HL-60/S4 treated with retinoic acid at 250 ng/mL for 4 days and 3 days (cell line): ENCODE data around the gene PRKRIP1.
"Not testable (repeated sequence)": the region's sequence is repeated elsewhere in the genome, so short reads cannot be mapped to it uniquely, and the experiment has no call there.

Experiments
- in situ Hi-C: fragments of 300-500 bp; cut with MboI; formaldehyde crosslinking; loops from 2 replicates; pipeline ENCODE4 v1.7.0; 2022; ENCODE audit warnings: low sequenced_read_pairs

Gene PRKRIP1

GRCh38 chr7:102395873-102396709 is at the start of gene PRKRIP1:
Gene PRKRIP1, plus strand, starts transcription at chr7:102396363. Its CDS starts 49 bp downstream, at chr7:102396412.
- in situ Hi-C loops: loop anchor here (25.0 kb wide), 1 partner anchor 859 kb away; no protein-coding TSS in a partner anchor

GRCh38 chr7:102346983-102347382 is 49.2 kb upstream of the PRKRIP1 start:
- in situ Hi-C loops: not testable (repeated sequence)

GRCh38 chr7:102356344-102356743 is 39.8 kb upstream of the PRKRIP1 start, which contains the start of gene SPDYE6:
Gene SPDYE6, minus strand, starts transcription at chr7:102356444. Its CDS starts 421 bp downstream, at chr7:102356023.
- in situ Hi-C loops: not testable (repeated sequence)

GRCh38 chr7:102363549-102364393 is 32.4 kb upstream of the PRKRIP1 start:
- in situ Hi-C loops: not testable (repeated sequence)

GRCh38 chr7:102364394-102364886 is 31.7 kb upstream of the PRKRIP1 start:
- in situ Hi-C loops: not testable (repeated sequence)

- in situ Hi-C loops: not testable (repeated sequence)
Observed at GRCh38 chr7:102365390-102365789, 30.8 kb upstream of the PRKRIP1 start.

- in situ Hi-C loops: not testable (repeated sequence)
Observed at GRCh38 chr7:102370038-102370437, 26.1 kb upstream of the PRKRIP1 start.

- in situ Hi-C loops: not testable (repeated sequence)
Observed at GRCh38 chr7:102372796-102373195, 23.4 kb upstream of the PRKRIP1 start.

- in situ Hi-C loops: loop anchor here (25.0 kb wide), 1 partner anchor 840 kb away; no protein-coding TSS in a partner anchor
Observed at GRCh38 chr7:102376964-102377466, 19.1 kb upstream of the PRKRIP1 start.

- in situ Hi-C loops: loop anchor here (25.0 kb wide), 1 partner anchor 844 kb away; no protein-coding TSS in a partner anchor
Observed at GRCh38 chr7:102380837-102381236, 15.3 kb upstream of the PRKRIP1 start.

- in situ Hi-C loops: loop anchor here (25.0 kb wide), 1 partner anchor 845 kb away; no protein-coding TSS in a partner anchor
Observed at GRCh38 chr7:102381696-102382425, 14.3 kb upstream of the PRKRIP1 start.

GRCh38 chr7:102387064-102387463 is 9.1 kb upstream of the PRKRIP1 start:
- in situ Hi-C loops: loop anchor here (25.0 kb wide), 1 partner anchor 850 kb away; no protein-coding TSS in a partner anchor

GRCh38 chr7:102389810-102390209 is 6.4 kb upstream of the PRKRIP1 start:
- in situ Hi-C loops: loop anchor here (5.0 to 25.0 kb wide), 2 partner anchors 108 to 853 kb away; no protein-coding TSS in a partner anchor

- in situ Hi-C loops: loop anchor here (5.0 to 25.0 kb wide), 2 partner anchors 109 to 854 kb away; no protein-coding TSS in a partner anchor
Observed at GRCh38 chr7:102390697-102391484, 5.3 kb upstream of the PRKRIP1 start.

GRCh38 chr7:102392330-102392729 is 3.8 kb upstream of the PRKRIP1 start:
- in situ Hi-C loops: loop anchor here (5.0 to 25.0 kb wide), 2 partner anchors 110 to 855 kb away; no protein-coding TSS in a partner anchor

GRCh38 chr7:102393467-102393866 is 2.7 kb upstream of the PRKRIP1 start:
- in situ Hi-C loops: loop anchor here (5.0 to 25.0 kb wide), 2 partner anchors 111 to 856 kb away; no protein-coding TSS in a partner anchor

- in situ Hi-C loops: loop anchor here (25.0 kb wide), 1 partner anchor 858 kb away; no protein-coding TSS in a partner anchor
Observed at GRCh38 chr7:102395592-102395872, 631 bp upstream of the PRKRIP1 start.

- in situ Hi-C loops: loop anchor here (25.0 kb wide), 1 partner anchor 859 kb away; no protein-coding TSS in a partner anchor
Observed at GRCh38 chr7:102396710-102397019, 502 bp downstream of the PRKRIP1 start.

- in situ Hi-C loops: loop anchor here (25.0 kb wide), 1 partner anchor 861 kb away; no protein-coding TSS in a partner anchor
Observed at GRCh38 chr7:102398543-102398942, 2.4 kb downstream of the PRKRIP1 start.
